Activated CD8-positive, alpha-beta memory T cell treated with anti-CD3 and anti-CD28 coated beads, Interleukin-2, amount 50 U/mL, for 48 hours (primary cell): ENCODE results near the gene ROR2.

Experiments
- DNase-seq: peaks from one replicate; pipeline ENCODE4 v3.0.0-alpha.2; 2020

Gene ROR2

GRCh38 chr9:91899219-91899563, 50.8 kb downstream of the ROR2 start:
- DNase-seq = no peak

- no peak for DNase-seq
These were observed 51.4 kb downstream of the ROR2 start for GRCh38 chr9:91898451-91899218.

GRCh38 chr9:91897201-91897600, 52.8 kb downstream of the ROR2 start:
- no peak for DNase-seq

- no peak for DNase-seq
These were observed 53.4 kb downstream of the ROR2 start for GRCh38 chr9:91896513-91897121.

- no peak for DNase-seq
These were observed 53.9 kb downstream of the ROR2 start for GRCh38 chr9:91896097-91896496.

- no peak for DNase-seq
These were observed 55.5 kb downstream of the ROR2 start for GRCh38 chr9:91894536-91894935.

GRCh38 chr9:91894023-91894422, 56.0 kb downstream of the ROR2 start:
- DNase-seq = no peak

GRCh38 chr9:91891915-91892314, 58.1 kb downstream of the ROR2 start:
- no peak for DNase-seq

GRCh38 chr9:91890662-91891061, 59.4 kb downstream of the ROR2 start:
- DNase-seq = no peak

- DNase-seq = no peak
These were observed 60.7 kb downstream of the ROR2 start for GRCh38 chr9:91889161-91889911.

- DNase-seq = no peak
These were observed 63.5 kb downstream of the ROR2 start for GRCh38 chr9:91886414-91887076.

- no peak for DNase-seq
These were observed 64.1 kb downstream of the ROR2 start for GRCh38 chr9:91885746-91886413.

- DNase-seq = no peak
These were observed 65.0 kb downstream of the ROR2 start for GRCh38 chr9:91884696-91885687.

GRCh38 chr9:91884153-91884552, 65.9 kb downstream of the ROR2 start:
- DNase-seq = no peak

- no peak for DNase-seq
These were observed 66.5 kb downstream of the ROR2 start for GRCh38 chr9:91883503-91883902.

- no peak for DNase-seq
These were observed 67.4 kb downstream of the ROR2 start for GRCh38 chr9:91882627-91883026.

GRCh38 chr9:91880378-91880972, 69.6 kb downstream of the ROR2 start:
- no peak for DNase-seq

GRCh38 chr9:91879231-91879630, 70.8 kb downstream of the ROR2 start:
- no peak for DNase-seq

- DNase-seq = no peak
These were observed 76.4 kb downstream of the ROR2 start for GRCh38 chr9:91873637-91874051.

GRCh38 chr9:91868732-91869391, 81.2 kb downstream of the ROR2 start:
- no peak for DNase-seq

- DNase-seq = no peak
These were observed 82.3 kb downstream of the ROR2 start for GRCh38 chr9:91867740-91868139.
